NCI-H524 (cell line): Measurements from ENCODE around the gene GOLGA5.

Experiments used
- DNase-seq, 2 experiments: peaks; one replicate each; lab custom pipeline; 2025; lab: John Stamatoyannopoulos, UW

The GOLGA5 gene

GRCh38 chr14:92880851-92881250 is 86.7 kb downstream of the GOLGA5 start:
- DNase-seq: peak; percentile 77 to 86

GRCh38 chr14:92883066-92883465 is 89.0 kb downstream of the GOLGA5 start:
- DNase-seq: no peak

GRCh38 chr14:92884410-92884809 is 90.3 kb downstream of the GOLGA5 start:
- DNase-seq: no peak

- DNase-seq: no peak
Observed at GRCh38 chr14:92885279-92886061, 91.4 kb downstream of the GOLGA5 start.

- DNase-seq: peak; percentile 91 to 96
Observed at GRCh38 chr14:92886337-92886736, 92.2 kb downstream of the GOLGA5 start.

- no peak for DNase-seq
Observed at GRCh38 chr14:92887157-92887556, 93.1 kb downstream of the GOLGA5 start.

- no peak for DNase-seq
Observed at GRCh38 chr14:92888896-92889295, 94.8 kb downstream of the GOLGA5 start.
